IgD-negative memory B cell (primary cell): ENCODE results near the gene CMTM4. TPM values are rescaled to one million over a fixed set of nuclear protein-coding genes. Genes with fewer than 3 reads are reported as not detected.
"Not testable (repeated sequence)": the region's sequence is repeated elsewhere in the genome, so short reads cannot be mapped to it uniquely, and the experiment has no call there.

ENCODE experiments used
- H3K27ac Mint-ChIP-seq, 3 donors: one replicate each; pipeline ENCODE4 v1.8.0; 2020 to 2022; ENCODE audit warnings: mild to moderate bottlenecking in 3 of 3, mixed read lengths in 3 of 3, moderate library complexity in 1 of 3
- H3K27me3 Mint-ChIP-seq: one replicate; pipeline ENCODE4 v1.8.0; 2021; ENCODE audit warnings: mixed read lengths
- H3K36me3 Mint-ChIP-seq: one replicate; pipeline ENCODE4 v1.8.0; 2020; ENCODE audit warnings: mild to moderate bottlenecking, mixed read lengths
- H3K4me1 Mint-ChIP-seq, 3 donors: one replicate each; pipeline ENCODE4 v1.8.0; 2020 to 2022; ENCODE audit warnings: mixed read lengths in 3 of 3, mild to moderate bottlenecking in 1 of 3
- H3K4me3 Mint-ChIP-seq, 4 donors: one replicate each; pipeline ENCODE4 v1.8.0; 2020 to 2022; ENCODE audit warnings: mild to moderate bottlenecking in 4 of 4, mixed read lengths in 4 of 4, moderate library complexity in 3 of 4
- H3K9me3 Mint-ChIP-seq, 3 donors: one replicate each; pipeline ENCODE4 v1.8.0; 2020 to 2021; ENCODE audit warnings: mixed read lengths in 3 of 3, mild to moderate bottlenecking in 1 of 3
- polyA plus RNA-seq: library from polyadenylated mRNA; unstranded; fragments of 300-500 nt; fragmentation: Illumina TruSeq; gene quantifications from one replicate; pipeline ENCODE4 v1.2.3, GENCODE V29; 2021

CMTM4 gene
- polyA plus RNA-seq, 1 donor from 2014 or later, result 0.19 TPM

- Mint-ChIP-seq H3K36me3 (peaks cover 1% of the 10 kb centered on the region), H3K27me3 (peaks cover 11% of the 10 kb centered on the region), H3K9me3 (no peaks in the 10 kb centered on the region), H3K4me1 (peaks cover 5 to 12% (median 9%) of the 10 kb centered on the region in 3 donors), H3K27ac (no peak overlapping the region), H3K4me3 (peak overlapping the region in 2 of 4 donors; percentile 20 to 83)
These were observed 45.7 kb downstream of the CMTM4 start for GRCh38 chr16:66650707-66651473.

GRCh38 chr16:66649636-66650205 lies 46.8 kb downstream of the CMTM4 start:
- H3K27me3 Mint-ChIP-seq, result peaks cover 7% of the 10 kb centered on the region
- H3K4me3 Mint-ChIP-seq, result no peak overlapping the region
- H3K9me3 Mint-ChIP-seq, result no peaks in the 10 kb centered on the region
- peaks cover 1% of the 10 kb centered on the region for H3K36me3 Mint-ChIP-seq
- H3K4me1 Mint-ChIP-seq, result peaks cover 5 to 12% (median 9%) of the 10 kb centered on the region in 3 donors
- H3K27ac Mint-ChIP-seq, result no peak overlapping the region

- H3K4me1 Mint-ChIP-seq, result peaks cover 5 to 12% (median 9%) of the 10 kb centered on the region in 3 donors
- no peaks in the 10 kb centered on the region for H3K36me3 Mint-ChIP-seq
- H3K4me3 Mint-ChIP-seq, result no peak overlapping the region
- no peak overlapping the region for H3K27ac Mint-ChIP-seq
- H3K27me3 Mint-ChIP-seq, result peaks cover 5% of the 10 kb centered on the region
- no peaks in the 10 kb centered on the region for H3K9me3 Mint-ChIP-seq
These were observed 47.4 kb downstream of the CMTM4 start for GRCh38 chr16:66649167-66649566.

GRCh38 chr16:66647866-66648265 lies 48.7 kb downstream of the CMTM4 start:
- Mint-ChIP-seq H3K27ac (no peak overlapping the region), H3K27me3 (peaks cover 10% of the 10 kb centered on the region), H3K9me3 (no peaks in the 10 kb centered on the region), H3K4me3 (no peak overlapping the region), H3K4me1 (peaks cover 5 to 10% (median 6%) of the 10 kb centered on the region in 3 donors), H3K36me3 (no peaks in the 10 kb centered on the region)

GRCh38 chr16:66641387-66641786 lies 55.2 kb downstream of the CMTM4 start:
- peaks cover 10% of the 10 kb centered on the region for H3K27me3 Mint-ChIP-seq
- no peaks in the 10 kb centered on the region for H3K36me3 Mint-ChIP-seq
- H3K4me1 Mint-ChIP-seq, result no peaks in the 10 kb centered on the region
- H3K4me3 Mint-ChIP-seq, result no peak overlapping the region
- no peak overlapping the region for H3K27ac Mint-ChIP-seq
- no peaks in the 10 kb centered on the region for H3K9me3 Mint-ChIP-seq

GRCh38 chr16:66640724-66641314 lies 55.7 kb downstream of the CMTM4 start:
- Mint-ChIP-seq H3K4me3 (no peak overlapping the region), H3K9me3 (no peaks in the 10 kb centered on the region), H3K27ac (no peak overlapping the region), H3K27me3 (peaks cover 10% of the 10 kb centered on the region), H3K4me1 (no peaks in the 10 kb centered on the region), H3K36me3 (no peaks in the 10 kb centered on the region)

- Mint-ChIP-seq H3K4me3 (no peak overlapping the region), H3K36me3 (no peaks in the 10 kb centered on the region), H3K4me1 (no peaks in the 10 kb centered on the region), H3K27me3 (peaks cover 11% of the 10 kb centered on the region), H3K9me3 (no peaks in the 10 kb centered on the region), H3K27ac (no peak overlapping the region)
These were observed 57.3 kb downstream of the CMTM4 start for GRCh38 chr16:66639091-66639885.

GRCh38 chr16:66637806-66638205 lies 58.7 kb downstream of the CMTM4 start:
- no peak overlapping the region for H3K4me3 Mint-ChIP-seq
- no peaks in the 10 kb centered on the region for H3K4me1 Mint-ChIP-seq
- no peaks in the 10 kb centered on the region for H3K36me3 Mint-ChIP-seq
- H3K9me3 Mint-ChIP-seq, result no peaks in the 10 kb centered on the region
- no peak overlapping the region for H3K27ac Mint-ChIP-seq
- H3K27me3 Mint-ChIP-seq, result peaks cover 8% of the 10 kb centered on the region

- H3K4me3 Mint-ChIP-seq, result no peak overlapping the region
- H3K9me3 Mint-ChIP-seq, result no peaks in the 10 kb centered on the region
- H3K27ac Mint-ChIP-seq, result no peak overlapping the region
- peaks cover 9% of the 10 kb centered on the region for H3K27me3 Mint-ChIP-seq
- H3K4me1 Mint-ChIP-seq, result no peaks in the 10 kb centered on the region
- H3K36me3 Mint-ChIP-seq, result peaks cover 1% of the 10 kb centered on the region
These were observed 60.3 kb downstream of the CMTM4 start for GRCh38 chr16:66636199-66636598.

- no peak overlapping the region for H3K27ac Mint-ChIP-seq
- H3K36me3 Mint-ChIP-seq, result peaks cover 1% of the 10 kb centered on the region
- no peak overlapping the region for H3K4me3 Mint-ChIP-seq
- peaks cover 9% of the 10 kb centered on the region for H3K27me3 Mint-ChIP-seq
- H3K9me3 Mint-ChIP-seq, result no peaks in the 10 kb centered on the region
- H3K4me1 Mint-ChIP-seq, result no peaks in the 10 kb centered on the region
These were observed 61.1 kb downstream of the CMTM4 start for GRCh38 chr16:66635406-66635805.

- H3K36me3 Mint-ChIP-seq, result peaks cover 1% of the 10 kb centered on the region
- H3K9me3 Mint-ChIP-seq, result no peaks in the 10 kb centered on the region
- no peak overlapping the region for H3K4me3 Mint-ChIP-seq
- peaks cover 9% of the 10 kb centered on the region for H3K27me3 Mint-ChIP-seq
- H3K4me1 Mint-ChIP-seq, result no peaks in the 10 kb centered on the region
- no peak overlapping the region for H3K27ac Mint-ChIP-seq
These were observed 61.9 kb downstream of the CMTM4 start for GRCh38 chr16:66634527-66635196.

GRCh38 chr16:66631558-66631957 lies 65.0 kb downstream of the CMTM4 start:
- H3K27me3 Mint-ChIP-seq, H3K4me3 Mint-ChIP-seq, H3K27ac Mint-ChIP-seq, H3K4me1 Mint-ChIP-seq, H3K36me3 Mint-ChIP-seq, H3K9me3 Mint-ChIP-seq: not testable (repeated sequence)

- not testable (repeated sequence) for H3K27ac Mint-ChIP-seq, H3K4me3 Mint-ChIP-seq, H3K9me3 Mint-ChIP-seq, H3K36me3 Mint-ChIP-seq, H3K4me1 Mint-ChIP-seq, H3K27me3 Mint-ChIP-seq
These were observed 65.8 kb downstream of the CMTM4 start for GRCh38 chr16:66630561-66631260.

- no peak overlapping the region for H3K27ac Mint-ChIP-seq
- no peaks in the 10 kb centered on the region for H3K4me1 Mint-ChIP-seq
- no peaks in the 10 kb centered on the region for H3K9me3 Mint-ChIP-seq
- H3K4me3 Mint-ChIP-seq, result no peak overlapping the region
- peaks cover 1% of the 10 kb centered on the region for H3K36me3 Mint-ChIP-seq
- H3K27me3 Mint-ChIP-seq, result peaks cover 9% of the 10 kb centered on the region
These were observed 66.7 kb downstream of the CMTM4 start for GRCh38 chr16:66629856-66630255.
